ENCODE measurements around the gene PPP1R1C.

The PPP1R1C gene

DNA sequence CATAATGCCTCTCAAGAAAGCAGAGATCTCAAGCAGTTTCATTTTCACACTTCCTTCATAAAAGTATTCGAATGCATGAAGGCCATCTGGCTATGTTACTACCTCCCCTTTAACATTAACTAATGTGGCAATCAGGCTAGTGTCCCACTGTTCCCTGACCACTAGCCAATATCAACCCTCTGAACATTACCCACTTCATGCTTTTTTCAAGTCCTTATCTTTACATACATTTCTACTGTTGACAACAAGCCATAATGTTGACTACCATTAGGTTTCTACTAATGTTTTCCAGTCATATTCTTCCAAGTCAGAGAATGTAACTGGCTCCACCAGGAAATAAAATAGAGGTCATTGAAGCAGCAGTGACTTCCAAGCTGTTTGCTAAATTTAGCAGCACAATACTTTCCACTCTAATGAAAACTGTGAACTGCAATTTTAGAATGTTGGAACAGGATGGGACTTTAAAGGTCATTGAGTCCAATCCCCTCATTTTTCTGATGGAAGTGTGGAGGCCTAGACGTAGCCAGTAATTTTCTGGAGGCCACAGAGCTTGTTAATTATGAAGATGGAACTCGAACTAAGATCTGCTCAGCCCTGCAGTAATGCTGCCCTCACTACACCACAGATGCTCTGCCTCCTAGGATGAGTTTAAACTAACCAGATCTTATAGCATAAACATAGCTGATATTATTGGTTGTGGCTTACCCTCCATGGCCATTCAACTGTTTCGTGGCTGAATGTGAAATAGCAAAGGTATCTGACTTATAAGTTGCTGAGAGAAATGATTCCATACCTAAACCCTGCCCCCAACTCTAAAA lies 630 bp upstream of the PPP1R1C start:
- TF ChIP-seq, protein P1, sequence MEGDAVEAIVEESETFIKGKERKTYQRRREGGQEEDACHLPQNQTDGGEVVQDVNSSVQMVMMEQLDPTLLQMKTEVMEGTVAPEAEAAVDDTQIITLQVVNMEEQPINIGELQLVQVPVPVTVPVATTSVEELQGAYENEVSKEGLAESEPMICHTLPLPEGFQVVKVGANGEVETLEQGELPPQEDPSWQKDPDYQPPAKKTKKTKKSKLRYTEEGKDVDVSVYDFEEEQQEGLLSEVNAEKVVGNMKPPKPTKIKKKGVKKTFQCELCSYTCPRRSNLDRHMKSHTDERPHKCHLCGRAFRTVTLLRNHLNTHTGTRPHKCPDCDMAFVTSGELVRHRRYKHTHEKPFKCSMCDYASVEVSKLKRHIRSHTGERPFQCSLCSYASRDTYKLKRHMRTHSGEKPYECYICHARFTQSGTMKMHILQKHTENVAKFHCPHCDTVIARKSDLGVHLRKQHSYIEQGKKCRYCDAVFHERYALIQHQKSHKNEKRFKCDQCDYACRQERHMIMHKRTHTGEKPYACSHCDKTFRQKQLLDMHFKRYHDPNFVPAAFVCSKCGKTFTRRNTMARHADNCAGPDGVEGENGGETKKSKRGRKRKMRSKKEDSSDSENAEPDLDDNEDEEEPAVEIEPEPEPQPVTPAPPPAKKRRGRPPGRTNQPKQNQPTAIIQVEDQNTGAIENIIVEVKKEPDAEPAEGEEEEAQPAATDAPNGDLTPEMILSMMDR (IDR thresholded peaks at IDR 0.05; ENCODE audit: insufficient read depth, low read depth, low read length, missing control alignments), result no peak
- no peak for DNase-seq (ENCODE audit: low read depth)
- H3K4me3 ChIP-seq (ENCODE audit: low read length), result no peak overlapping the region

DNA sequence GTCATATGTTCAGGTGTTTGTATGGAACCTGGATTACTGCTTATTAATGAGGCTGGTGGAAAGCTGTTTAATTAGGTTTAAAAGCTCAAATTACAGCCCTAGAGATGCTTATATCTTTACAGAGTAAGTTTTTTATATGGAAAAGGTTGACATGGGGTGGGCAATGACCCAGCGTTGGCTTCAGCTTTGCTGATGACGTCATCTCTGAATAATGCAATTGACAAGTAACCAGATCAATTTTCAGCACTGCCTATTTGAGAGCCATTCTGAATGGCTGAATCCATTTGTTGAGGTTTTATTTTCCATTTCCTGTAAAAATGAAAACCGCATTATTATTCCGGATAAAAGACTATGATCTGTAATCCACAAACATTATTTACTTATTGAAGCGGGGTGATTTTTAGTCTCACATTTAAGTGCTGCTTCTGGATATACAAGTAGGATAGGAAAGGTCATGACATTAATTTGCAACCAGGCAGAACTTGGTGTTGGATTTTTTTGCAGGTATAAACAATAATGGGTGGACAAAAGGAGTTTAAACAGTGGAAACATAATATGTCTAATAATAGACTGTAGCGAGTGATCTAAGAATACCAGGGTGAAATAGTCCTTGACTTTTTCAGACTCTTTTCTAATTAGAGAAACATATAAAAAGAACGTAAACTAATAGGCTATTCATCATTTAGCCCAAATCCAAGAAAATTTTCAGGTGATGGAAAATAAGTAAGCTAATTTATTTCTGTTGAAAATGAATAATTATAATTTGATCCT lies 2.7 kb downstream of the PPP1R1C start:
- H3K4me3 ChIP-seq (ENCODE audit: low read length), result no peak overlapping the region
- DNase-seq (ENCODE audit: low read depth), result no peak
- TF ChIP-seq, protein P1 (IDR thresholded peaks at IDR 0.05; ENCODE audit: insufficient read depth, low read depth, low read length, missing control alignments), result no peak

DNA sequence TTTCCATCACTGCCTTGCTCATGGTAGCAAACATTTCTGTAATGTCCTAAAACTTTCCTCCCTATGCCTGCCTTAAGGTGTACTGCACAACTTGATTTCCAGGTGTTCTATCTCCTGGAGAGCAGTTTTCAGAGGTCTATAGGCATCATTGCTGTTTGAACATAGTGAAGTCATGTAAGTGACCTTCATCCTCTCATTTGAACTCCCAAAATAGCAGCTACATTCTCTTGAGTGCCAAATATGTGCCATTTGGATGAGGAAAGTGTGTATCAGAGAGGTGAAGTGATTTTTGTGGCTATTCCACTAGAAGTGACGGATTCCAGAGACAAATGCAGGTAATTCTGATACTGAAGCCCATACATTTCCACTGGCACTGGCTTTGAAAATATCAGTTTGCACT lies 3.4 kb downstream of the PPP1R1C start:
- TF ChIP-seq, protein P1 (IDR thresholded peaks at IDR 0.05; ENCODE audit: insufficient read depth, low read depth, low read length, missing control alignments), result no peak
- no peak overlapping the region for H3K4me3 ChIP-seq (ENCODE audit: low read length)
- no peak for DNase-seq (ENCODE audit: low read depth)

DNA sequence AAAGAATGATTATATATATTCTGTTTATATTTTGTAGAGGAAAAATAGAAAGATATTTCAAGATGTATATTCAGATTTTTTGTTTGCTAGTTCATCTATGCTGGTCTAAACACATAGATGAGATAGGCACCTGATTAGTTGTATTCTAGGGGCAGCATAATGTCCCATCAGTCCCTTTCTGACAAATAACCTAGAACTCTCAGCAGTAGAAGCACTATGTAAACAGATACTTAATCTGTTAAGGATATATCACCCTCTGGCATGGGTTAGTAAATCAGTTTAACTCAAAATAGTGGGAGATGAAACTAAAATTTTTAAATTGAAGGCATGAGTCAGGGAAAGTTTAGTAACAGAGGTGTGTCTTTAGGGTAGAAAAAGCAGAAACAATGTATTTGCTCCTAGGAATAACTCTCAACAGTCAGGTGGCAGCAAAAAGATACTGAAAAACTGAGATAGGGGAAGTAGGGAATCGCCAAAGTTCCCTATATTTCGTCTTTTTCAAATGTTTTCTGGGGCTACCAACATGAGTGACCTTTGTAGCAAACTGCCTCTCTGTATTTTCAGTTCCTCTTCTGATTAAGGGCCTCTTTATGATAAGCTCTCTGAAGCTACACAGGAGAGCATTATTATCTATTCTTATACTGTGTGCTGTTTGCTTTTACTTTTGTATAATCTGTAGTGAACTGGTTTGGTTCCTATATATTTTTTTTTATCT lies 5.7 kb downstream of the PPP1R1C start:
- TF ChIP-seq, protein P1 (IDR thresholded peaks at IDR 0.05; ENCODE audit: insufficient read depth, low read depth, low read length, missing control alignments), result no peak
- DNase-seq (ENCODE audit: low read depth), result no peak
- no peak overlapping the region for H3K4me3 ChIP-seq (ENCODE audit: low read length)

DNA sequence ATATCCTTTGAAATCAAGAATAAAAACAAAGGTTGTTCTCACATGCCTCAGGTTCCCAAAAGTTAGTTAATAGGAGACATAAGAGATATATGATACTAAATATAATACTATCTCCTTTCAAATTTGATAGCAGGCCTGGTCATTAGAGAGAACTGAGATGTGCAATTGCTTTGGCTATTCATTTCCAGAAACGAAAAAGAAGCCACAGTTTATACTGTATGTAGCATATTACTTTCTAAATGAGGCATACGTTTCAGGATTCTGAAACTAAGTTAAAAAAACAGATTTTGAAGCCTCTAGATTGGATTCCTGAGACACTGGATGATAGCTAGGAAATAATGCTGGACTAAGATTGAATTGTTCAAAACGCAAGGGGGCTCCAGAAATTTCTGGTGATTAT lies 7.1 kb downstream of the PPP1R1C start:
- TF ChIP-seq, protein P1 (IDR thresholded peaks at IDR 0.05; ENCODE audit: insufficient read depth, low read depth, low read length, missing control alignments), result no peak
- H3K4me3 ChIP-seq (ENCODE audit: low read length), result no peak overlapping the region
- no peak for DNase-seq (ENCODE audit: low read depth)

DNA sequence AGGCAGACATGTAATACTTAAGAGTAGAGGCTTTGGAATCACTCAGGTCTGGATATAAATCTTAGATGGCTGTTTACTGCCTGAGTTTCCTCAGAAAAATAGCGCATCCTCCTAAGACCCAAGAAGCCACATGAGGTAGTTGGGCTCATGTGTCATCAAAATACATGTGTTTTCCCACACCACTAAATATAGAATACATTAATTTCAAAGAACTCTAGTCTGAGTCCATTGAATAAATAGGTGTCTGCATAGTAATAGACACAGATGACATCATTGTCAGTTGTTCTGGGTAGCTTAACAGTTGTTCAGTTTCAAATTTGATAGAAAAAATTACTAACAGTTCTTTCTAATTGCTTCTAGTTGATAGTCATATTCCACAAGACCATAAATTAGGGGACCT lies 9.6 kb downstream of the PPP1R1C start:
- H3K4me3 ChIP-seq (ENCODE audit: low read length), result no peak overlapping the region
- TF ChIP-seq, protein P1 (IDR thresholded peaks at IDR 0.05; ENCODE audit: insufficient read depth, low read depth, low read length, missing control alignments), result no peak
- no peak for DNase-seq (ENCODE audit: low read depth)

Data from epithelial cell of esophagus (primary cell).